Dendritic cell treated with granulocyte-macrophage colony-stimulating factor and Interleukin-4, amounts not matched to agents 40 ng/mL and 50 ng/mL, for 4 days (primary cell): Measurements from ENCODE around the gene A1BG.
"Not testable (repeated sequence)": the region's sequence is repeated elsewhere in the genome, so short reads cannot be mapped to it uniquely, and the experiment has no call there.

Experiments used
- H3K27ac Mint-ChIP-seq: one replicate; pipeline ENCODE4 v1.8.0; 2022; ENCODE audit warnings: mild to moderate bottlenecking, mixed read lengths
- H3K27me3 Mint-ChIP-seq: one replicate; pipeline ENCODE4 v1.8.0; 2022; ENCODE audit warnings: mild to moderate bottlenecking, mixed read lengths
- H3K36me3 Mint-ChIP-seq: one replicate; pipeline ENCODE4 v1.8.0; 2022; ENCODE audit warnings: low read depth, mixed read lengths
- H3K4me1 Mint-ChIP-seq: one replicate; pipeline ENCODE4 v1.8.0; 2022; ENCODE audit warnings: low read depth, mixed read lengths
- H3K4me3 Mint-ChIP-seq: one replicate; pipeline ENCODE4 v1.8.0; 2022; ENCODE audit warnings: mild to moderate bottlenecking, moderate library complexity, mixed read lengths
- H3K9me3 Mint-ChIP-seq: one replicate; pipeline ENCODE4 v1.8.0; 2022; ENCODE audit warnings: mixed read lengths
- intact Hi-C: fragments of 100-400 bp; cut with micrococcal nuclease; formaldehyde crosslinking; loops from one replicate; pipeline ENCODE4 v1.15.0; 2022

The A1BG gene

GRCh38 chr19:58380037-58380661 is 26.9 kb upstream of the A1BG start:
- no peaks in the 10 kb centered on the region for H3K9me3 Mint-ChIP-seq
- peak overlapping the region; percentile 78 for H3K4me3 Mint-ChIP-seq
- H3K27ac Mint-ChIP-seq, result peak overlapping the region; percentile 86
- peaks cover 22% of the 10 kb centered on the region for H3K4me1 Mint-ChIP-seq
- intact Hi-C loops, result loop anchor here (2.0 kb wide), 3 partner anchors 17 to 197 kb away; partner anchors contain the start of genes ZNF132, ZNF274 and ZNF497
- no peaks in the 10 kb centered on the region for H3K27me3 Mint-ChIP-seq
- H3K36me3 Mint-ChIP-seq, result peaks cover 16% of the 10 kb centered on the region

- no peak overlapping the region for H3K4me3 Mint-ChIP-seq
These were observed 26.0 kb upstream of the A1BG start for GRCh38 chr19:58379246-58379645.

GRCh38 chr19:58376724-58377123 is 23.4 kb upstream of the A1BG start:
- peaks cover 16% of the 10 kb centered on the region for H3K36me3 Mint-ChIP-seq
- intact Hi-C loops, H3K27ac Mint-ChIP-seq, H3K9me3 Mint-ChIP-seq, H3K4me3 Mint-ChIP-seq, H3K27me3 Mint-ChIP-seq: not testable (repeated sequence)
- peaks cover 13% of the 10 kb centered on the region for H3K4me1 Mint-ChIP-seq

More at GRCh38 chr19:58379246-58379645, 26.0 kb upstream of the A1BG start:
- intact Hi-C loops, result no loop called here
- H3K27me3 Mint-ChIP-seq, result no peaks in the 10 kb centered on the region
- no peak overlapping the region for H3K27ac Mint-ChIP-seq
- no peaks in the 10 kb centered on the region for H3K9me3 Mint-ChIP-seq
- H3K4me1 Mint-ChIP-seq, result peaks cover 20% of the 10 kb centered on the region
- H3K36me3 Mint-ChIP-seq, result peaks cover 16% of the 10 kb centered on the region

- Mint-ChIP-seq H3K27ac (no peak overlapping the region), H3K27me3 (no peaks in the 10 kb centered on the region), H3K36me3 (no peaks in the 10 kb centered on the region), H3K4me1 (no peaks in the 10 kb centered on the region), H3K4me3 (no peak overlapping the region), H3K9me3 (no peaks in the 10 kb centered on the region)
- intact Hi-C loops, result no loop called here
These were observed 20.9 kb upstream of the A1BG start for GRCh38 chr19:58374200-58374599.

- no peak overlapping the region for H3K27ac Mint-ChIP-seq
- H3K4me3 Mint-ChIP-seq, result no peak overlapping the region
- H3K4me1 Mint-ChIP-seq, result no peaks in the 10 kb centered on the region
- H3K27me3 Mint-ChIP-seq, result no peaks in the 10 kb centered on the region
- intact Hi-C loops, result no loop called here
- no peaks in the 10 kb centered on the region for H3K36me3 Mint-ChIP-seq
- H3K9me3 Mint-ChIP-seq, result no peaks in the 10 kb centered on the region
These were observed 19.2 kb upstream of the A1BG start for GRCh38 chr19:58372311-58373133.

- Mint-ChIP-seq H3K4me3 (no peak overlapping the region), H3K4me1 (peaks cover 6% of the 10 kb centered on the region), H3K27ac (no peak overlapping the region), H3K36me3 (no peaks in the 10 kb centered on the region), H3K27me3 (no peaks in the 10 kb centered on the region), H3K9me3 (no peaks in the 10 kb centered on the region)
- intact Hi-C loops, result no loop called here
These were observed 15.5 kb upstream of the A1BG start for GRCh38 chr19:58368561-58369360.

- H3K9me3 Mint-ChIP-seq, result no peaks in the 10 kb centered on the region
- no peaks in the 10 kb centered on the region for H3K36me3 Mint-ChIP-seq
- H3K27me3 Mint-ChIP-seq, result no peaks in the 10 kb centered on the region
- no peak overlapping the region for H3K4me3 Mint-ChIP-seq
- intact Hi-C loops, result no loop called here
- H3K4me1 Mint-ChIP-seq, result peaks cover 9% of the 10 kb centered on the region
- H3K27ac Mint-ChIP-seq, result no peak overlapping the region
These were observed 14.6 kb upstream of the A1BG start for GRCh38 chr19:58367698-58368454.

GRCh38 chr19:58366585-58367430 is 13.5 kb upstream of the A1BG start:
- intact Hi-C loops, result no loop called here
- Mint-ChIP-seq H3K4me1 (peaks cover 17% of the 10 kb centered on the region), H3K4me3 (no peak overlapping the region), H3K9me3 (no peaks in the 10 kb centered on the region), H3K27ac (no peak overlapping the region), H3K36me3 (peaks cover 7% of the 10 kb centered on the region), H3K27me3 (no peaks in the 10 kb centered on the region)

GRCh38 chr19:58364146-58364545 is 10.9 kb upstream of the A1BG start:
- H3K27ac Mint-ChIP-seq, result peak overlapping the region; percentile 39

GRCh38 chr19:58362272-58362994 is 9.1 kb upstream of the A1BG start, which contains the start of gene ZNF497:
ZNF497 (minus strand) TSS chr19:58362751; CDS start chr19:58357635, 5,116 bp downstream.
- peaks cover 24% of the 10 kb centered on the region for H3K4me1 Mint-ChIP-seq
- no peaks in the 10 kb centered on the region for H3K9me3 Mint-ChIP-seq
- H3K27ac Mint-ChIP-seq, result peak within 1 kb of the TSS; percentile 98
- intact Hi-C loops, result loop anchor here (1.0 to 2.0 kb wide), 4 partner anchors 18 to 58 kb away; partner anchors contain the start of genes ERVK3-1 and ZNF837
- H3K36me3 Mint-ChIP-seq, result peaks cover 9% of the 10 kb centered on the region
- H3K27me3 Mint-ChIP-seq, result peaks cover 12% of the 10 kb centered on the region
- H3K4me3 Mint-ChIP-seq, result peak within 1 kb of the TSS; percentile 96

More at GRCh38 chr19:58364146-58364545, 10.9 kb upstream of the A1BG start:
- intact Hi-C loops, result no loop called here
- no peaks in the 10 kb centered on the region for H3K27me3 Mint-ChIP-seq
- no peaks in the 10 kb centered on the region for H3K9me3 Mint-ChIP-seq
- H3K4me1 Mint-ChIP-seq, result peaks cover 20% of the 10 kb centered on the region
- H3K4me3 Mint-ChIP-seq, result no peak overlapping the region
- peaks cover 9% of the 10 kb centered on the region for H3K36me3 Mint-ChIP-seq

- H3K27me3 Mint-ChIP-seq, result peaks cover 17% of the 10 kb centered on the region
- intact Hi-C loops, result loop anchor here (1.0 to 2.0 kb wide), 4 partner anchors 19 to 57 kb away; partner anchors contain the start of genes ERVK3-1 and ZNF837
- peaks cover 29% of the 10 kb centered on the region for H3K4me1 Mint-ChIP-seq
These were observed 8.6 kb upstream of the A1BG start for GRCh38 chr19:58361900-58362271.

GRCh38 chr19:58357481-58358145 is 4.3 kb upstream of the A1BG start:
- H3K27me3 Mint-ChIP-seq, result peaks cover 43% of the 10 kb centered on the region
- H3K27ac Mint-ChIP-seq, result no peak overlapping the region
- intact Hi-C loops, result no loop called here
- H3K4me1 Mint-ChIP-seq, result peaks cover 27% of the 10 kb centered on the region
- peaks cover 18% of the 10 kb centered on the region for H3K36me3 Mint-ChIP-seq
- H3K4me3 Mint-ChIP-seq, result no peak overlapping the region
- H3K9me3 Mint-ChIP-seq, result no peaks in the 10 kb centered on the region

More at GRCh38 chr19:58361900-58362271, 8.6 kb upstream of the A1BG start:
- peak overlapping the region; percentile 96 for H3K4me3 Mint-ChIP-seq
- H3K9me3 Mint-ChIP-seq, result no peaks in the 10 kb centered on the region
- peak overlapping the region; percentile 98 for H3K27ac Mint-ChIP-seq
- peaks cover 9% of the 10 kb centered on the region for H3K36me3 Mint-ChIP-seq
